HL-60/S4 (cell line): ENCODE measurements around the gene PIAS4.

Source experiments
- in situ Hi-C: fragments of 300-500 bp; cut with MboI; formaldehyde crosslinking; loops from 2 replicates; pipeline ENCODE4 v1.14.3; 2022; ENCODE audit warnings: low sequenced_read_pairs

The PIAS4 gene

GRCh38 chr19:4069331-4069959 is 61.9 kb downstream of the PIAS4 start:
- in situ Hi-C loops, result no loop called here

GRCh38 chr19:4071610-4072009 is 64.1 kb downstream of the PIAS4 start:
- in situ Hi-C loops, result no loop called here

GRCh38 chr19:4075373-4075772 is 67.8 kb downstream of the PIAS4 start:
- in situ Hi-C loops, result no loop called here

- in situ Hi-C loops, result no loop called here
These were observed 69.5 kb downstream of the PIAS4 start for GRCh38 chr19:4077007-4077374.

GRCh38 chr19:4077800-4078684 is 70.5 kb downstream of the PIAS4 start:
- in situ Hi-C loops, result no loop called here

GRCh38 chr19:4080473-4080872 is 72.9 kb downstream of the PIAS4 start:
- in situ Hi-C loops, result no loop called here

GRCh38 chr19:4081441-4082129 is 74.0 kb downstream of the PIAS4 start:
- in situ Hi-C loops, result no loop called here

GRCh38 chr19:4082172-4082571 is 74.6 kb downstream of the PIAS4 start:
- in situ Hi-C loops, result no loop called here

GRCh38 chr19:4083677-4084546 is 76.4 kb downstream of the PIAS4 start:
- in situ Hi-C loops, result no loop called here

- in situ Hi-C loops, result no loop called here
These were observed 77.0 kb downstream of the PIAS4 start for GRCh38 chr19:4084547-4084877.

- in situ Hi-C loops, result no loop called here
These were observed 78.9 kb downstream of the PIAS4 start for GRCh38 chr19:4086411-4086867.

- in situ Hi-C loops, result no loop called here
These were observed 80.5 kb downstream of the PIAS4 start for GRCh38 chr19:4087787-4088679.

- in situ Hi-C loops, result no loop called here
These were observed 81.4 kb downstream of the PIAS4 start for GRCh38 chr19:4088975-4089374.
